GM21786 (cell line): ENCODE results near the gene APOA4.
"Not testable (repeated sequence)": the region's sequence is repeated elsewhere in the genome, so short reads cannot be mapped to it uniquely, and the experiment has no call there.

Experiments
- ATAC-seq: cut with Tn5 transposase; IDR thresholded peaks from one replicate; pipeline ENCODE4 v1.9.1; 2021; ENCODE audit not compliant: unreplicated experiment

Gene APOA4

GRCh38 chr11:116807601-116808261 is 15.4 kb downstream of the APOA4 start:
- no peak for ATAC-seq

- ATAC-seq = no peak
Observed at GRCh38 chr11:116804001-116804400, 19.1 kb downstream of the APOA4 start.

- not testable (repeated sequence) for ATAC-seq
Observed at GRCh38 chr11:116801662-116802061, 21.4 kb downstream of the APOA4 start.

GRCh38 chr11:116800610-116801009 is 22.5 kb downstream of the APOA4 start:
- no peak for ATAC-seq

GRCh38 chr11:116798368-116798767 is 24.7 kb downstream of the APOA4 start:
- no peak for ATAC-seq

- ATAC-seq = no peak
Observed at GRCh38 chr11:116797816-116798215, 25.3 kb downstream of the APOA4 start.

GRCh38 chr11:116796548-116796947 is 26.6 kb downstream of the APOA4 start:
- no peak for ATAC-seq

GRCh38 chr11:116794851-116795250 is 28.3 kb downstream of the APOA4 start:
- no peak for ATAC-seq

- ATAC-seq = no peak
Observed at GRCh38 chr11:116793772-116794097, 29.4 kb downstream of the APOA4 start.

- ATAC-seq = no peak
Observed at GRCh38 chr11:116792869-116793771, 30.0 kb downstream of the APOA4 start.

- no peak for ATAC-seq
Observed at GRCh38 chr11:116792144-116792868, 30.8 kb downstream of the APOA4 start.

- no peak for ATAC-seq
Observed at GRCh38 chr11:116791813-116792143, 31.3 kb downstream of the APOA4 start, which contains the start of gene APOA5. TSS of gene APOA5 (minus strand) at chr11:116791879. CDS start at chr11:116791860, 19 bp downstream.

GRCh38 chr11:116791002-116791812 is 31.9 kb downstream of the APOA4 start:
- ATAC-seq = no peak

GRCh38 chr11:116790167-116791001 is 32.7 kb downstream of the APOA4 start:
- no peak for ATAC-seq

- ATAC-seq = no peak
Observed at GRCh38 chr11:116788975-116789374, 34.1 kb downstream of the APOA4 start.

- ATAC-seq = no peak
Observed at GRCh38 chr11:116788534-116788933, 34.6 kb downstream of the APOA4 start.

- peak; percentile 83 for ATAC-seq
Observed at GRCh38 chr11:116787786-116788486, 35.2 kb downstream of the APOA4 start, which contains the start of gene ZPR1. TSS of gene ZPR1 (minus strand) at chr11:116788023. CDS start at chr11:116787990, 33 bp downstream.

GRCh38 chr11:116787436-116787785 is 35.7 kb downstream of the APOA4 start:
- peak; percentile 7 for ATAC-seq

- ATAC-seq = no peak
Observed at GRCh38 chr11:116786966-116787365, 36.1 kb downstream of the APOA4 start.
